ENCODE results near the gene GJB1. TPM values are rescaled to one million over a fixed set of nuclear protein-coding genes. Genes with fewer than 3 reads are reported as not detected.

Gene GJB1
- polyA plus RNA-seq, 1 donor from 2014 or later = not detected

- Histone ChIP-seq H3K79me2 (replicated peaks; ENCODE audit: insufficient read depth, low read length) (no peaks in the 10 kb centered on the region), H3K9me3 (ENCODE audit: low read length) (no peaks in the 10 kb centered on the region), H3K4me2 (ENCODE audit: low read length) (no peak overlapping the region), H4K20me1 (ENCODE audit: insufficient read depth) (no peaks in the 10 kb centered on the region), H3K9me2 (ENCODE audit: insufficient read depth, low read length) (no peaks in the 10 kb centered on the region), H3K9ac (ENCODE audit: low read length) (no peak overlapping the region), H2AFZ (ENCODE audit: low read depth, low read length) (no peak overlapping the region), H3K36me3 (ENCODE audit: insufficient read depth, low read length) (no peaks in the 10 kb centered on the region), H3K27me3 (ENCODE audit: insufficient read depth, low read depth, low read length) (no peaks in the 10 kb centered on the region), H3F3A (ENCODE audit: insufficient read depth, low read length, poor library complexity, severe bottlenecking) (no peaks in the 10 kb centered on the region), H3K4me3 (ENCODE audit: low read length) (no peak overlapping the region), H3K27ac (ENCODE audit: low read length) (no peak overlapping the region)
- TF ChIP-seq SMC3 (conservative IDR thresholded peaks at IDR 0.05; ENCODE audit: poor library complexity) (no peak), REST (IDR thresholded peaks at IDR 0.05; ENCODE audit: borderline replicate concordance) (no peak), EZH2 (IDR thresholded peaks at IDR 0.05; ENCODE audit: borderline replicate concordance, insufficient read depth, low read length, poor library complexity, severe bottlenecking) (no peak), POLR2AphosphoS5 (IDR thresholded peaks at IDR 0.05) (no peak), RAD21 (conservative IDR thresholded peaks at IDR 0.05) (no peak), MXI1 (conservative IDR thresholded peaks at IDR 0.05; ENCODE audit: poor library complexity, severe bottlenecking) (no peak), TAF1 (IDR thresholded peaks at IDR 0.05; ENCODE audit: low read depth) (no peak), EP300 (conservative IDR thresholded peaks at IDR 0.05; ENCODE audit: poor library complexity, severe bottlenecking) (no peak)
- TF ChIP-seq, protein P1, sequence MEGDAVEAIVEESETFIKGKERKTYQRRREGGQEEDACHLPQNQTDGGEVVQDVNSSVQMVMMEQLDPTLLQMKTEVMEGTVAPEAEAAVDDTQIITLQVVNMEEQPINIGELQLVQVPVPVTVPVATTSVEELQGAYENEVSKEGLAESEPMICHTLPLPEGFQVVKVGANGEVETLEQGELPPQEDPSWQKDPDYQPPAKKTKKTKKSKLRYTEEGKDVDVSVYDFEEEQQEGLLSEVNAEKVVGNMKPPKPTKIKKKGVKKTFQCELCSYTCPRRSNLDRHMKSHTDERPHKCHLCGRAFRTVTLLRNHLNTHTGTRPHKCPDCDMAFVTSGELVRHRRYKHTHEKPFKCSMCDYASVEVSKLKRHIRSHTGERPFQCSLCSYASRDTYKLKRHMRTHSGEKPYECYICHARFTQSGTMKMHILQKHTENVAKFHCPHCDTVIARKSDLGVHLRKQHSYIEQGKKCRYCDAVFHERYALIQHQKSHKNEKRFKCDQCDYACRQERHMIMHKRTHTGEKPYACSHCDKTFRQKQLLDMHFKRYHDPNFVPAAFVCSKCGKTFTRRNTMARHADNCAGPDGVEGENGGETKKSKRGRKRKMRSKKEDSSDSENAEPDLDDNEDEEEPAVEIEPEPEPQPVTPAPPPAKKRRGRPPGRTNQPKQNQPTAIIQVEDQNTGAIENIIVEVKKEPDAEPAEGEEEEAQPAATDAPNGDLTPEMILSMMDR (IDR thresholded peaks at IDR 0.05; ENCODE audit: poor library complexity, severe bottlenecking) = no peak
Measured at GRCh38 chrX:71216485-71216884, 6.5 kb upstream of the GJB1 start.

DNA sequence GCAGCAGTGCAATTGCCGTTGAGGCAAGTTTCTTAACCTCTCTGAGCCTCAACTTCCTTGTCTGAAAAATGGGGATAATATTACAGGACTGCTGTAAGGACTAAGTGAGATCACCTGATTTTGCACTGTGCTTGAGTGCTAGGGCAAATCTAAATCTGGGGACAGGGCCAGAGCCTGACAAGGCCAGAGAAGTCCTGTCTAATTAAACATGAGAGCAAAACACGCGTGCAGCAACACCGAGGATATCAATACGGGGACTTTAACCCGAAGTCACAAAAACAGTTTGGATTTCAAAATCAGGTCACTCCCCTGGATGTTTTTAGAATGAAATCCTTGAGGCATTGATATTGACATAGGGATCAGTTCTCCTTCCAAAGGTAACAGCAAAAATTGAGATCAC lies 5.7 kb upstream of the GJB1 start:
- Histone ChIP-seq H3K9me3 (ENCODE audit: low read length) (no peaks in the 10 kb centered on the region), H3K9me2 (ENCODE audit: insufficient read depth, low read length) (no peaks in the 10 kb centered on the region), H3K36me3 (ENCODE audit: insufficient read depth, low read length) (no peaks in the 10 kb centered on the region), H3K4me2 (ENCODE audit: low read length) (no peak overlapping the region), H3K9ac (ENCODE audit: low read length) (no peak overlapping the region), H4K20me1 (ENCODE audit: insufficient read depth) (no peaks in the 10 kb centered on the region), H3K79me2 (replicated peaks; ENCODE audit: insufficient read depth, low read length) (no peaks in the 10 kb centered on the region), H3K27ac (ENCODE audit: low read length) (no peak overlapping the region), H3K27me3 (ENCODE audit: insufficient read depth, low read depth, low read length) (no peaks in the 10 kb centered on the region), H3F3A (ENCODE audit: insufficient read depth, low read length, poor library complexity, severe bottlenecking) (no peaks in the 10 kb centered on the region), H2AFZ (ENCODE audit: low read depth, low read length) (no peak overlapping the region), H3K4me3 (ENCODE audit: low read length) (no peak overlapping the region)
- TF ChIP-seq EP300 (conservative IDR thresholded peaks at IDR 0.05; ENCODE audit: poor library complexity, severe bottlenecking) = no peak
- TF ChIP-seq RAD21 (conservative IDR thresholded peaks at IDR 0.05) = no peak

GRCh38 chrX:71221145-71221544 lies 1.9 kb upstream of the GJB1 start:
- Histone ChIP-seq H3F3A (ENCODE audit: insufficient read depth, low read length, poor library complexity, severe bottlenecking) (no peaks in the 10 kb centered on the region), H3K36me3 (ENCODE audit: insufficient read depth, low read length) (no peaks in the 10 kb centered on the region), H3K27ac (ENCODE audit: low read length) (no peak overlapping the region), H4K20me1 (ENCODE audit: insufficient read depth) (no peaks in the 10 kb centered on the region), H3K9me2 (ENCODE audit: insufficient read depth, low read length) (no peaks in the 10 kb centered on the region), H3K79me2 (replicated peaks; ENCODE audit: insufficient read depth, low read length) (no peaks in the 10 kb centered on the region), H2AFZ (ENCODE audit: low read depth, low read length) (no peak overlapping the region), H3K4me3 (ENCODE audit: low read length) (no peak overlapping the region), H3K9me3 (ENCODE audit: low read length) (no peaks in the 10 kb centered on the region), H3K4me2 (ENCODE audit: low read length) (no peak overlapping the region), H3K27me3 (ENCODE audit: insufficient read depth, low read depth, low read length) (no peaks in the 10 kb centered on the region), H3K9ac (ENCODE audit: low read length) (no peak overlapping the region)
- no peak for TF ChIP-seq TAF1 (IDR thresholded peaks at IDR 0.05; ENCODE audit: low read depth)
- TF ChIP-seq REST (IDR thresholded peaks at IDR 0.05; ENCODE audit: borderline replicate concordance) = no peak
- TF ChIP-seq MXI1 (conservative IDR thresholded peaks at IDR 0.05; ENCODE audit: poor library complexity, severe bottlenecking) = no peak
- no peak for TF ChIP-seq POLR2AphosphoS5 (IDR thresholded peaks at IDR 0.05)
- no peak for TF ChIP-seq SMC3 (conservative IDR thresholded peaks at IDR 0.05; ENCODE audit: poor library complexity)
- TF ChIP-seq EP300 (conservative IDR thresholded peaks at IDR 0.05; ENCODE audit: poor library complexity, severe bottlenecking) = no peak
- TF ChIP-seq EZH2 (IDR thresholded peaks at IDR 0.05; ENCODE audit: borderline replicate concordance, insufficient read depth, low read length, poor library complexity, severe bottlenecking) = no peak
- no peak for TF ChIP-seq RAD21 (conservative IDR thresholded peaks at IDR 0.05)
- TF ChIP-seq, protein P1 (IDR thresholded peaks at IDR 0.05; ENCODE audit: poor library complexity, severe bottlenecking) = no peak
